PFSK-1 (cell line): ENCODE results near the gene TAC4.

ENCODE experiments used
- FOXP2 ChIP-seq: optimal IDR thresholded peaks from 2 replicates; pipeline ENCODE3; 2011; ENCODE audit warnings: borderline replicate concordance, control low read depth, inconsistent platforms; ENCODE audit not compliant: insufficient read depth; ENCODE audit errors: extremely low read length, extremely low read depth
- POLR2AphosphoS5 ChIP-seq: IDR thresholded peaks from 2 replicates; pipeline ENCODE4 v1.6.1; 2012; ENCODE audit warnings: low read depth, mild to moderate bottlenecking, control low read depth, low read length, moderate library complexity
- REST ChIP-seq, 2 experiments: IDR thresholded peaks; 2 replicates each; pipeline versions ENCODE4 v1.6.1 to v1.8.0; 2011 to 2012; ENCODE audit warnings: low read depth in 2 of 2, low read length in 2 of 2, control low read depth in 1 of 2, inconsistent platforms in 1 of 2, mild to moderate bottlenecking in 1 of 2, moderate library complexity in 1 of 2; ENCODE audit not compliant: insufficient read depth in 1 of 2
- SIN3A ChIP-seq: IDR thresholded peaks from 2 replicates; pipeline ENCODE4 v1.6.1; 2012; ENCODE audit warnings: mild to moderate bottlenecking, low read length, moderate library complexity, borderline replicate concordance; ENCODE audit not compliant: insufficient read depth
- TAF1 ChIP-seq: IDR thresholded peaks from 2 replicates; pipeline ENCODE4 v1.6.1; 2012; ENCODE audit warnings: low read length, control low read depth, borderline replicate concordance; ENCODE audit not compliant: insufficient read depth

DNA sequence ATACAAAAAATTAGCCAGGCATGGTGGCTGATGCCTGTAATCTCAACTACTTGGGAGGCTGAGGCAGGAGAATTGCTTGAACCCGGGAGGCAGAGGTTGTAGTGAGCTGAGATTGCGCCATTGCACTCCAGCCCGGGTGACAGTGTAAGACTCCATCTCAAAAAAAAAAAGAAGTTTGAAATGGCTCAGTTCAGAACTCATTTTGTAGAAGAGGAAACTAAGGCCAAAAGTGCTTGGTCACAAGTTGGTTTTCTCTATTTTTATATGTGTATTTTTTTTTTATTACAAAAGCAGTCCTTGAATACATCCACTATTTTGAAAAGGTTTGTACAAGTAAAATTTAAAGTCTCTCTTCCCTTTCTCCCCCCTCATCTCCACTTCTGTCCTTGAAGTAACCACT is 5.5 kb downstream of the TAC4 start:
- TF ChIP-seq SIN3A, result no peak
- no peak for TF ChIP-seq TAF1
- TF ChIP-seq POLR2AphosphoS5, result no peak
- TF ChIP-seq REST (IDR thresholded peaks at IDR 0.05; ENCODE audit: insufficient read depth in 1 of 2, low read depth in 2 of 2, low read length in 2 of 2), result no peak
- no peak for TF ChIP-seq FOXP2
